GM10266 (cell line): ENCODE data around the gene TOB1.
A peak's percentile ranks its signal among the peaks of the same experiment; 100 is the strongest.

Experiments
- DNase-seq: peaks from one replicate; pipeline ENCODE4 v3.0.0; 2012; ENCODE audit errors: extremely low spot score
- TF ChIP-seq, protein P1 (sequence below): IDR thresholded peaks from 2 replicates; pipeline ENCODE4 v1.5.1; 2012; ENCODE audit warnings: mild to moderate bottlenecking, low read depth; ENCODE audit not compliant: control insufficient read depth, insufficient read depth; ENCODE audit errors: missing control alignments

The TOB1 gene

DNA sequence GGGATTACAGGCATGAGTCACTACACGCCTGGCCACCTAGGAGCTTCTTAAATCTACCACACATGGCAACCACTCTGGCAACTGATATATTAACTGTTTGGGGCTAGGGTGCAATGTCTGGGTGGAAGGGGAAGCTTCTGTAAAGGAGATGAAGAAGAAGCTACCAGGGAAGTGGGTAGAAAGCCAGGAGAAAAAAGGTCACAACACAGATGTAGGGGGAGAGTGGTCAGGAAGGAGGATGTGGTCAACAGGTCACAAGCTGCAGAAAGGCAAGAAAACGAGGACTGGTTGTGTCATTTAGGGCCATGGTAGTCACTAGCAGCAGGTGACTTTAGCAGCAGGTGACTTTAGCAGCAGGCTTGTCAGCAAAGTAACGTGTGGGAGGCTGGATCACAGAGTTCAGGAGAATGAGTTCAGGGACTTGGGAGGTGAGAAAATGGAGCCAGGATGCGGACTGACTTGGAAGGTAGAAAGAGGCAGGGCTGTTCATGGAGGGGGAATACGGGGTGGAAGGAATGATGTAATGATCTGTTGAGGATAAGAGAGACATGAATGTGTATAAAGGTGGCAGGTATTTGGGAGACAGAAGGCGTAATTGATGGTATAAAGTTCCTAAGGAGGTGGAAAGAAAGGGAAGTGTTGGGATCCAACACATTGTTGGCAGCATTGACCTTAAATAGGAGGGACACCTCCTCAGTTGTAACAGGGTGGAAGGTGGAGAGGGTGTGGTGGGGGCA is 47.1 kb downstream of the TOB1 start:
- TF ChIP-seq, protein P1, sequence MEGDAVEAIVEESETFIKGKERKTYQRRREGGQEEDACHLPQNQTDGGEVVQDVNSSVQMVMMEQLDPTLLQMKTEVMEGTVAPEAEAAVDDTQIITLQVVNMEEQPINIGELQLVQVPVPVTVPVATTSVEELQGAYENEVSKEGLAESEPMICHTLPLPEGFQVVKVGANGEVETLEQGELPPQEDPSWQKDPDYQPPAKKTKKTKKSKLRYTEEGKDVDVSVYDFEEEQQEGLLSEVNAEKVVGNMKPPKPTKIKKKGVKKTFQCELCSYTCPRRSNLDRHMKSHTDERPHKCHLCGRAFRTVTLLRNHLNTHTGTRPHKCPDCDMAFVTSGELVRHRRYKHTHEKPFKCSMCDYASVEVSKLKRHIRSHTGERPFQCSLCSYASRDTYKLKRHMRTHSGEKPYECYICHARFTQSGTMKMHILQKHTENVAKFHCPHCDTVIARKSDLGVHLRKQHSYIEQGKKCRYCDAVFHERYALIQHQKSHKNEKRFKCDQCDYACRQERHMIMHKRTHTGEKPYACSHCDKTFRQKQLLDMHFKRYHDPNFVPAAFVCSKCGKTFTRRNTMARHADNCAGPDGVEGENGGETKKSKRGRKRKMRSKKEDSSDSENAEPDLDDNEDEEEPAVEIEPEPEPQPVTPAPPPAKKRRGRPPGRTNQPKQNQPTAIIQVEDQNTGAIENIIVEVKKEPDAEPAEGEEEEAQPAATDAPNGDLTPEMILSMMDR: no peak
- DNase-seq: no peak

DNA sequence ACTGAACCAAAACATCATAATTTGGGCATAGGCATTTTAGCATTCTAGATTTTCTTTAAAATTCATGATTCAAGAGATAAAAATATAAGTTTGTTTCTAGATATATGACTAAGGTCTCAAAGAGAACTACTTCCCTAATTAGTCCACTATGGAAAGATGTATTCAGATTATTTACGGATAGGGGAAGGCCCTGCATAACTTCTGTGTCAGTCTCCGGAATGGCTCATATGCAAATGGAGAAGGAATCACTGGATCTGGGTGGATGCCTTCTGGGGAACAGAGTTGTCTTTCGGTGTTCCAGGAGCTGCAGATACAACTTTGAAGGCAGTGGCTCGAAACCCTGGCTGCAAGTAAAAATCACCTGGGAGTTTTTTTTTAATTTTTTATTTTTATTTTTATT is 47.9 kb downstream of the TOB1 start:
- no peak for DNase-seq
- TF ChIP-seq, protein P1: no peak

DNA sequence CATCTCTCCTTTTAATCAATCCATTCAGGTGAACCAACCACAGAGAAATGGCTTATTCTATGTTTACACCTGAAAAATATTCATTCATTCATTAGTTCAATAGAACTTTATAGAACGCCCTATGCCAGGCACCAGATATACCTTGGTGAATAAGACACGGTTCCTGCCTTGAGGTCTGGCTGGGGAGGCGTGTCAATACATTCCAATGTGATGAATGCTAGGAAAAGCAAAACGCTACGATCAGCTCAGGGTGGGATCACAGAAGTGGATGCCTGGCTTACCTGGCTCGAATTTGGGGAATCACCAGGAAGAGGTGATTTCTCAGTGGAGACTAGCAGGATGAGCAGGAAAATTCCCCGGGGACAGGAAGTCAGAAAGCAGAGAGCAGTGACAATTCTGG is 48.3 kb downstream of the TOB1 start:
- TF ChIP-seq, protein P1: no peak
- no peak for DNase-seq

DNA sequence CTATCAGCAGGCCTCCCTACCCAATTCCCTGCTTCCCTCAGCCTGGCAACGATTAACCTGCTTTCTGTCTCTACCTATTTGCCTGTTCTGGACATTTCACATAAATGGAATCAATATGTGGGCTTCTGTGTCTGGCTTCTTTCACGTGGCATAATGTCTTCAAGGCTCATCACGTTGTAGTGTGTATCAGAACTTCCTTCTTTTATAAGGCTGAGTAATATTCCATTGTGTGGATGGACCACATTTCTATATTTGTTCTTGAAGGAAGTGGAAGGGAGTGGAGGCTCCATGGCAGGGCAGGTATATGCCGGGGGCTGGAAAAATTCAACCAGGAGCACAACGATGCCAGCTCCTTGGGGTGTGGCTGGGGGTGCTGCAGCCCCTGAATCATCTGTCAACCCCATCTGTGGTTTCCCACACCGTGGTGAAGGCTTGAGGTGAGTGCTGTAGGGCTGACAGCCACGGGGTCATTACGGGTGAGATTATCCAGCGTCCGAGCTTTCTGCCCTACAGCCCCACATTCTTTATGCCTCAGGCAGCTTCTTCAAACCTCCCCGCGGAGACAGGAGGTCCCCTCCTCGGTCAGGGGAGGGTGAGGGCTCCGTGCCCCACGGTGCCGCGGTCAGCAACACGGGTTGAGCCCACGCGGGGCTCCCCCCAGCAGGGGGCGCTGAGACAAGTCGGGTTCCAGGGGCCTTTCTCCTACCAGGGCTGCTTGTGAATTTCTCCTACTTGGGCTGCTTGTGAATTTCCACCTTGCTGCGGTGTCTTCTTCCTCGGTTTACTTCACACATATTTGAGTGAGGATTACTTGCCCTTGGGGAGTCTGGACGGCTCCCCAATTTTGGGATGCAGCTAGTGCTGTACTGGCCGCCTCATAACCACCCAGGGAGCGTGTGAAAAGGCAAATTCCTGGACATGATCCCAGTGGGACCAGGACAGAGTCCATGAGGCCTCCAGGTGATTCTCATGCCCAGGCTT is 49.1 kb downstream of the TOB1 start:
- TF ChIP-seq, protein P1: peak; percentile 74
- DNase-seq: peak; percentile 68

DNA sequence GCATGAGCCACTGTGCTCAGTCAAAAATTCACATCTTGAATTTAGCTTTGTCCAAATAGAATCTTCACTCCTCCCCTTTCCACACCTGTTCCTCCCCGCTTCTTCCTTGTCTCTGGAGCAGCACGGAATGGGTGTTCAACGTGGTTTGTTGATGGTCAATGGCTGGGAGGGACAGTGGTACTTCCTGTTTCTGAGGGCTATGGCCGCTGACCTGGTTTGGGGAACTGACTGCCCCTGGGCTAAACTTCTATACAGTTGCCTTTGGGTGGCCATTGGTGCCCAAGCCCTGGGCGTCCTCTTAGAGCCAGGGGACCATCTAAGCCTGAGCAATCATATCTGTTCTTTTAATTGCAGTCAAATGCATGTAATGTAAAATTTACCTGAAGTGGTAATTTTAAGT is 49.9 kb downstream of the TOB1 start:
- TF ChIP-seq, protein P1: no peak

DNA sequence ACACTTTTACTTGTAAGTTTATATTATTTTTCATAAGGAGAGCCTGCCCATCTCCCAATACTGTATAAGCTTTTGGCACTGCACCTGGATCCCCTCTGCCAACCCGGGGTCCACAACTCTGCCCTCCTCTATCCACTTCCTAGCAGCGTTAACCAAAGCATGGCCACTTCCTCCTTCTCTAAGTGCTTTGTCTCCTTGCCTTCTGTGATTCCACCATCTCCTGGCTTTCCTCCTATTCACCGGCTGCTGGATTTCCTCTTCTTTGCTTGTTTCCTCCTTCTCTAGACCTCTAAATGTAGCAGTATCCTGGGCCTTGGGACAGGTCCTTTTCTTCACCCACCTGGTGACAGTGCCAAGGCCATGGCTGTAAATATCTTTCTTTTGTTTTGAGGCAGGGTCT is 50.8 kb downstream of the TOB1 start:
- TF ChIP-seq, protein P1: no peak
- no peak for DNase-seq

More for the DNA sequence above, 49.9 kb downstream of the TOB1 start:
- DNase-seq: no peak
